Fibroblast of villous mesenchyme (primary cell): ENCODE data around the gene ARHGAP28. TPM values are rescaled to one million over a fixed set of nuclear protein-coding genes. Genes with fewer than 3 reads are reported as not detected.
"Not testable (repeated sequence)": the region's sequence is repeated elsewhere in the genome, so short reads cannot be mapped to it uniquely, and the experiment has no call there.

Experiments used
- DNase-seq: peaks from one replicate; pipeline ENCODE4 v3.0.0-alpha.2; 2010; ENCODE audit warnings: low read depth
- H3K4me3 ChIP-seq: 2 replicates; pipeline ENCODE4 v1.5.1; 2011; ENCODE audit warnings: low read depth, mild to moderate bottlenecking, low read length
- total RNA-seq: library from RNA; depleted of rRNA; stranded (reverse); fragments of >200 nt; gene quantifications from 2 replicates; pipeline ENCODE4 v1.2.3, GENCODE V29; 2012
- TF ChIP-seq, protein P1 (sequence below): IDR thresholded peaks from 2 replicates; pipeline ENCODE4 v1.5.1; 2012; ENCODE audit warnings: low read depth, mild to moderate bottlenecking, low read length; ENCODE audit not compliant: insufficient read depth

Gene ARHGAP28
- total RNA-seq, 1 donor = 6.0 TPM

- TF ChIP-seq, protein P1, sequence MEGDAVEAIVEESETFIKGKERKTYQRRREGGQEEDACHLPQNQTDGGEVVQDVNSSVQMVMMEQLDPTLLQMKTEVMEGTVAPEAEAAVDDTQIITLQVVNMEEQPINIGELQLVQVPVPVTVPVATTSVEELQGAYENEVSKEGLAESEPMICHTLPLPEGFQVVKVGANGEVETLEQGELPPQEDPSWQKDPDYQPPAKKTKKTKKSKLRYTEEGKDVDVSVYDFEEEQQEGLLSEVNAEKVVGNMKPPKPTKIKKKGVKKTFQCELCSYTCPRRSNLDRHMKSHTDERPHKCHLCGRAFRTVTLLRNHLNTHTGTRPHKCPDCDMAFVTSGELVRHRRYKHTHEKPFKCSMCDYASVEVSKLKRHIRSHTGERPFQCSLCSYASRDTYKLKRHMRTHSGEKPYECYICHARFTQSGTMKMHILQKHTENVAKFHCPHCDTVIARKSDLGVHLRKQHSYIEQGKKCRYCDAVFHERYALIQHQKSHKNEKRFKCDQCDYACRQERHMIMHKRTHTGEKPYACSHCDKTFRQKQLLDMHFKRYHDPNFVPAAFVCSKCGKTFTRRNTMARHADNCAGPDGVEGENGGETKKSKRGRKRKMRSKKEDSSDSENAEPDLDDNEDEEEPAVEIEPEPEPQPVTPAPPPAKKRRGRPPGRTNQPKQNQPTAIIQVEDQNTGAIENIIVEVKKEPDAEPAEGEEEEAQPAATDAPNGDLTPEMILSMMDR = no peak
- H3K4me3 ChIP-seq = no peak overlapping the region
- DNase-seq = no peak
Observed at GRCh38 chr18:6842081-6842480, 112.6 kb downstream of the ARHGAP28 start.

DNA sequence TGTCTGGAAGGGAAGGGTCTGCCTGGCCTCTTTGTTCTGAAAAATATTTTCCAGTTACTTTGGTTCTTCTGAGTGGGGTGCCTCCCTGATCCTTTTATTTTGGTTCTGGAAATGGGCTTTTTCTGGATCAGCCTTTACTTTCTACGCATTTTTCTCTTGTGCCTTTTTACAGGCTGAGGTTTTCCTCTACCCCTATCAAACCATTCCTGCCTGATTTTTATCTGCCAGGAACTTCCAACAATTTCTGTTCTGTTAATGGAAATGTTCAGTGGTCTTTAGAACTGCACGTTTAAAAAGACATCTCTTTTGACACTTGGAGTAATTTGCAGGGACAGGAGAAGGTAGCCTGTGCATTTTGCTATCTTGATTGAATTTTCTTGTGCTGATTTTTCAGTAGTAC is 113.8 kb downstream of the ARHGAP28 start:
- TF ChIP-seq, protein P1 = no peak
- no peak overlapping the region for H3K4me3 ChIP-seq
- no peak for DNase-seq

- DNase-seq, H3K4me3 ChIP-seq: not testable (repeated sequence)
Observed at GRCh38 chr18:6845521-6845920, 116.0 kb downstream of the ARHGAP28 start.

DNA sequence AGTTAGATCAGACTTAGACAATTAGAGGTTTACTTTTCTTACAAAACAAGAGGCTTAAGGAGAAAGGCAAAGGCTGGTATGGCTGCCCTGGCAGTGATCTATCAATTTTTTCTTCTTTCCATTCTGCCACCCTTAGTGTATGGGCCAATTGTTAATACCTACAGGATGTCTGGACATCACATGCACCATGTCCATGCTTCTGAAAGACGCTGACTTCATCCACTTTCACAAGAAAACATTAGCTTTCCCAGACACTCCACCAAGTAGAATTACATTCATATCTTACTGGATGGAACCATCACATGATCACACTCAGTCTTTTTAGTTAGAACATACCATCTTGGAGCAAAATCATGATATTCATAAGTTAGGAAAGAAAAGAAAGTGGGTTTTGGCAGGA is 120.9 kb downstream of the ARHGAP28 start:
- TF ChIP-seq, protein P1 = no peak
- no peak for DNase-seq

DNA sequence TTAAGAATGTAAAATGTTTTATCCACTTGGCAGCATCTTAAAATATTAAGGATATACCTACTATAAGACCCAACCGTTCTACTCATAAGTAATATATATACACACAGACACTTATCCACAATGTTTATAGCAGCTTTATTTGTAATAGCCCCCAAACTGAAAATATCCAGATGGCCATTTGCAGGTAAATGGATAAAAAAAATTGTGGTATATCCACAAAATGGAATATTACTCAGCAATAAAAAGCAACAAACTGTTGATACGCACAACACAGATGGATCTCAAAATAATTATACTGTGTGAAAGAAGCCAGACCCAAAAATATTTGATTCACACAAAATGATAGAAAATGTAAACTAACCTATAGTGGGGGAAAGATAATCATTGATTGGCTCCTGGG is 122.0 kb downstream of the ARHGAP28 start:
- no peak overlapping the region for H3K4me3 ChIP-seq

More for the DNA sequence above, 120.9 kb downstream of the ARHGAP28 start:
- H3K4me3 ChIP-seq = no peak overlapping the region

DNA sequence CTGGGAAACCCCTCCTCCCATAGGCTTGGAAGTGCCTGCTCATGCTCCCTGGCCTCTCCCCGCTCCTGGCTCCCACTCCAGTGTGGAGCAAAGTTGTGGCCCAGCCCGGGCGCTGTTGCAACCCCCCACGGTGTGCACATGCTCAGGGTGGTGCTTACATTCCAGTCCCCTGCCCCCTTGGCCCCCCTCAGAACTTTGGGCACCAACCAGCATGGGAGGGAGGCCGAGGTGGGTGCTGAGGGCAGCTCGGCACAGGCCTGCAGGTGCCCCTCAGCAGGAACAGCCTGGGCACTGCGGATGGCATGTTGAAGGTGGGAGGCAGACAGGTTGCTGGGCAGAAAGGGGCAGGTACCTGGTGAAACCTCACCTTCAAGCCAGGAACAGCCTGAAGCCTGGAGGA is 125.3 kb downstream of the ARHGAP28 start:
- H3K4me3 ChIP-seq = no peak overlapping the region
- TF ChIP-seq, protein P1 = no peak
- no peak for DNase-seq

More for the DNA sequence above, 122.0 kb downstream of the ARHGAP28 start:
- no peak for DNase-seq
- TF ChIP-seq, protein P1 = no peak

DNA sequence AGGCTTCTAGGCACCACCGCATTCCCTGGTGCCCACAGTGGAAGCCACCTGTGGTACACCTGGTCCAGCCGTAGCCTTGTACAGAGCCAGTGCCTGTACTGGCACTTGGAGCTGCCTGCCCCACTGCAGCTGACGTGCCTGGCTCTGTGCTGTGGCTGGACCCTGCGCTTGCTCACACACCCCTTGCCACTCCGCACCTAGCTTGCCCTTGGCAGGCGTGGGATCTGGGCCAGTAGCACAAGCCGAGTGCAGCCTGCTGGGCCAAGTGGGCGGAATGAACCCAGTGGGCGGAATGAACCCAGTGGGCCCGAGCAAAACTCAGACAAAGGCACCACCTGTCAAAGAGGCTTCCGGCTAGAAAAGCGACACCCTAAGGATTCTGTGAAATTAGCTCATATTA is 126.3 kb downstream of the ARHGAP28 start:
- TF ChIP-seq, protein P1 = no peak
- no peak for DNase-seq
- H3K4me3 ChIP-seq = no peak overlapping the region
